GM12878 (cell line): ENCODE data around the gene EPHB1. TPM values are rescaled to one million over a fixed set of nuclear protein-coding genes. Genes with fewer than 3 reads are reported as not detected.

Experiments
- ATAC-seq: fragments of 200-7000 bp; cut with Tn5 transposase; 3 replicates; pipeline ENCODE4 v1.9.1; 2020; ENCODE audit warnings: mild to moderate bottlenecking, moderate library complexity
- BruUV-seq: library from RNA; stranded (reverse); fragments of 400-500 nt; replicated peaks from 2 replicates; lab custom pipeline; 2021; lab: Mats Ljungman, UMichigan
- CTCF ChIA-PET: fragments of 300-600 bp; sonication (Branson Sonifier 250); formaldehyde crosslinking; extraction: SDS; loops from one replicate; lab custom pipeline; 2021; ENCODE audit warnings: inconsistent platforms; lab: Yijun Ruan, JAX
- POLR2A ChIA-PET: fragments of 350-600 bp; formaldehyde crosslinking; extraction: SDS; loops from one replicate; lab custom pipeline; 2021; ENCODE audit warnings: inconsistent platforms; lab: Charles Lee
- RAD21 ChIA-PET: fragments of 300-600 bp; sonication (Branson Sonifier 250); formaldehyde crosslinking; loops from one replicate; lab custom pipeline; 2023; ENCODE audit warnings: antibody characterized with exemption; ENCODE audit not compliant: unreplicated experiment; lab: Charles Lee
- SMC1A ChIA-PET: fragments of 300-600 bp; sonication (Branson Sonifier 250); formaldehyde crosslinking; loops from one replicate; lab custom pipeline; 2023; ENCODE audit not compliant: unreplicated experiment, uncharacterized antibody; lab: Charles Lee
- DNase-seq: peaks from one replicate; pipeline ENCODE4 v3.0.0-alpha.2; 2011; ENCODE audit warnings: low read depth, low spot score
- FAIRE-seq: peaks from 3 replicates; lab custom pipeline; 2011; peaks lifted over from hg19 to GRCh38; lab: Jason Lieb, UNC
- H2AFZ ChIP-seq: 2 replicates; pipeline ENCODE4 v1.6.0; 2011; ENCODE audit warnings: low read depth, low read length, control low read depth; ENCODE audit not compliant: control insufficient read depth
- H3K27ac ChIP-seq: 2 replicates; pipeline ENCODE4 v1.5.1; 2011; ENCODE audit warnings: control low read depth; ENCODE audit not compliant: control insufficient read depth, insufficient read depth
- H3K27me3 ChIP-seq, 2 experiments: replicated peaks in 1 of 2; 2 replicates each; pipeline versions ENCODE4 v1.6.0 to v1.6.1; 2011; ENCODE audit warnings: low read length in 1 of 2; ENCODE audit not compliant: control insufficient read depth in 2 of 2, insufficient read depth in 2 of 2
- H3K36me3 ChIP-seq, 2 experiments: 2 replicates each; pipeline ENCODE4 v1.5.1; 2011; ENCODE audit warnings: low read length in 1 of 2; ENCODE audit not compliant: control insufficient read depth in 2 of 2, insufficient read depth in 2 of 2
- H3K4me1 ChIP-seq: 2 replicates; pipeline ENCODE4 v1.6.1; 2011; ENCODE audit warnings: mild to moderate bottlenecking, low read length, moderate library complexity, mixed read lengths; ENCODE audit not compliant: control insufficient read depth, insufficient read depth
- H3K4me2 ChIP-seq: 2 replicates; pipeline ENCODE4 v1.6.0; 2011; ENCODE audit warnings: control low read depth; ENCODE audit not compliant: control insufficient read depth, insufficient read depth
- H3K4me3 ChIP-seq: fragments of 200-600 bp; sonication (generic); 2 replicates; pipeline ENCODE4 v1.5.1; 2016
- H3K79me2 ChIP-seq: 2 replicates; pipeline ENCODE4 v1.6.0; 2011; ENCODE audit warnings: low read length; ENCODE audit not compliant: control insufficient read depth, insufficient read depth
- H3K9ac ChIP-seq: 2 replicates; pipeline ENCODE4 v1.8.0; 2011; ENCODE audit warnings: low read length, control low read depth, mixed read lengths; ENCODE audit not compliant: control insufficient read depth, insufficient read depth
- H3K9me3 ChIP-seq: replicated peaks from 3 replicates; pipeline ENCODE4 v1.5.1; 2011; ENCODE audit warnings: mild to moderate bottlenecking, low read length; ENCODE audit not compliant: control insufficient read depth, insufficient read depth
- H4K20me1 ChIP-seq: 2 replicates; pipeline ENCODE4 v1.6.0; 2011; ENCODE audit not compliant: control insufficient read depth, insufficient read depth
- BCLAF1 ChIP-seq: fragments of 450-650 bp; IDR thresholded peaks from 2 replicates; pipeline ENCODE4 v1.6.1; 2017; ENCODE audit warnings: antibody characterized with exemption, mild to moderate bottlenecking, moderate library complexity
- BRCA1 ChIP-seq: IDR thresholded peaks from 2 replicates; pipeline ENCODE4 v1.6.1; 2011; ENCODE audit warnings: low read depth, low read length, improper control_type of control experiment
- CBX3 ChIP-seq: fragments of 200-600 bp; sonication (generic); IDR thresholded peaks from 2 replicates; pipeline ENCODE4 v1.6.1; 2016; ENCODE audit warnings: low read depth, borderline replicate concordance
- EZH2 ChIP-seq: IDR thresholded peaks from 2 replicates; pipeline ENCODE4 v1.6.1; 2012; ENCODE audit warnings: low read depth, mild to moderate bottlenecking, control low read depth, inconsistent platforms, low read length, borderline replicate concordance; ENCODE audit not compliant: control insufficient read depth
- IRF5 ChIP-seq: fragments of 450-650 bp; IDR thresholded peaks from 2 replicates; pipeline ENCODE4 v1.6.1; 2017; ENCODE audit warnings: borderline replicate concordance
- MEF2A ChIP-seq: IDR thresholded peaks from 2 replicates; pipeline ENCODE4 v1.6.1; 2011; ENCODE audit warnings: low read depth, mild to moderate bottlenecking, low read length, moderate library complexity; ENCODE audit not compliant: insufficient read depth
- NRF1 ChIP-seq: conservative IDR thresholded peaks from 2 replicates; pipeline ENCODE4 v1.6.1; 2011; ENCODE audit warnings: mild to moderate bottlenecking, low read depth, low read length, improper control_type of control experiment
- PAX5 ChIP-seq: IDR thresholded peaks from 2 replicates; pipeline ENCODE4 v1.6.1; 2011; ENCODE audit warnings: low read depth, low read length, borderline replicate concordance
- RFX5 ChIP-seq: IDR thresholded peaks from 2 replicates; pipeline ENCODE4 v1.6.1; 2011; ENCODE audit warnings: low read depth, low read length, improper control_type of control experiment
- ZNF687 ChIP-seq: fragments of 450-650 bp; IDR thresholded peaks from 2 replicates; pipeline ENCODE4 v1.6.1; 2017; ENCODE audit warnings: mild to moderate bottlenecking, moderate library complexity
- WGBS: methylation state at CpG from one replicate; pipeline ENCODE4 v1.1.6; 2016; ENCODE audit warnings: low lambda C conversion rate; ENCODE audit not compliant: insufficient replicate concordance, insufficient coverage; ENCODE audit errors: missing lambda C conversion rate; 5-methylcytosine and 5-hydroxymethylcytosine counted together
- in situ Hi-C: fragments of 300-500 bp; cut with MboI; formaldehyde crosslinking; loops from 9 replicates; pipeline ENCODE4 v1.14.3; 2018; ENCODE audit warnings: mixed read lengths
- intact Hi-C: fragments of 100-400 bp; cut with micrococcal nuclease; formaldehyde crosslinking; loops from one replicate; pipeline ENCODE4 v1.14.2; 2022; ENCODE audit not compliant: unreplicated experiment
- polyA plus RNA-seq, 11 experiments: library from polyadenylated mRNA; depleted of rRNA in 4 of 11; unstranded in 6 of 11; stranded (reverse) in 5 of 11; fragments of >200 nt; fragmentation: Nextera tagmentation in 4 of 11; fragmentation: Illumina TruSeq in 1 of 11; extraction: Ambion mirVana in 4 of 11; extraction: Trizol in 1 of 11; gene quantifications; 1 replicate in 1 of 11; 2 replicates in 10 of 11; pipeline versions ENCODE4 v1.2.1 to v1.2.3, GENCODE V29; 2011 to 2016; ENCODE audit warnings: inconsistent platforms in 2 of 11, missing spikeins in 2 of 11, low read depth in 1 of 11
- total RNA-seq, 4 experiments: library from RNA; depleted of rRNA in 3 of 4; stranded (reverse); fragments of >200 nt in 3 of 4; fragmentation: Illumina TruSeq in 1 of 4; extraction: Trizol in 1 of 4; gene quantifications; 2 replicates each; pipeline versions ENCODE4 v1.2.1 to v1.2.3, GENCODE V29; 2013 to 2021
- TF ChIP-seq, protein P1 (sequence below): fragments of 450-650 bp; conservative IDR thresholded peaks from 2 replicates; pipeline ENCODE4 v1.6.1; 2017; ENCODE audit warnings: mild to moderate bottlenecking, moderate library complexity
- TF ChIP-seq, protein P2 (sequence below): IDR thresholded peaks from 2 replicates; pipeline ENCODE4 v1.6.1; 2011; ENCODE audit warnings: borderline replicate concordance, low read depth, mild to moderate bottlenecking, moderate library complexity, mixed read lengths, low read length; ENCODE audit not compliant: insufficient read depth; ENCODE audit errors: extremely low read length

The EPHB1 gene
- total and polyA plus RNA-seq, 10 of the 15 experiments (the other 5 are each of a cell fraction or from before 2014, with no cell fraction given), result 0.33 to 23.8 (median 1.2) TPM

DNA sequence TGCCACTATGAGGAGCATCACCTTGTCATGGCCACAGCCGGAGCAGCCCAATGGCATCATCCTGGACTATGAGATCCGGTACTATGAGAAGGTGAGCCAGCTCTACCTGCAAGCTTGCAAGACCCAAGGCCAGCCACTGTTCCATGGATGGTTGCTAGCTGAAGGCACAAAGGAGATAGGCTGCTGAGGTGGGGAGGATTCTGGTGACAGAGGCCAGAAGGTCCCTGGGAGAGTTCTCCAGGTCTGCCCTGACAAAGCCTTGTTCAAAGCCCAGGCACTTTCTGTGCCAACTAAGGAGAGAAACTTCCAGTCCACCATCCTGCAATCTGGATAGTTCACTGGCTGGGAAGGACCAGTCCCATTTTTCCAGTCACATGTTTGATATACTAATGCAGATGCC lies 359.1 kb downstream of the EPHB1 start:
- ATAC-seq (no peak), FAIRE-seq (no peak), DNase-seq (no peak)
- Histone ChIP-seq H3K4me3 (no peak overlapping the region), H3K79me2 (no peaks in the 10 kb centered on the region), H4K20me1 (no peaks in the 10 kb centered on the region), H3K9ac (no peak overlapping the region), H3K9me3 (no peaks in the 10 kb centered on the region), H3K36me3 (peaks cover 0 to 7% of the 10 kb centered on the region in 2 experiments; a peak in 3 of 4 replicates), H3K4me2 (no peak overlapping the region), H3K4me1 (no peaks in the 10 kb centered on the region), H3K27me3 (no peaks in the 10 kb centered on the region), H3K27ac (no peak overlapping the region), H2AFZ (no peak overlapping the region)
- POLR2A ChIA-PET, result no interaction called here
- no TSS peak for BruUV-seq
- in situ Hi-C loops (no loop called here), intact Hi-C loops (no loop called here)
- CTCF ChIA-PET, result no interaction called here
- RAD21 ChIA-PET, result no interaction called here
- 54% methylated on average over 2 of the region's 2 CpGs for WGBS
- SMC1A ChIA-PET, result interaction anchor here (0.8 kb wide), 1 partner anchor 83 kb away, joined by 3 read pairs; no protein-coding TSS in a partner anchor
- TF ChIP-seq PAX5 (no peak), MEF2A (no peak), NRF1 (no peak), ZNF687 (no peak), CBX3 (no peak), BCLAF1 (no peak), IRF5 (no peak), RFX5 (no peak), BRCA1 (no peak), EZH2 (no peak)
- TF ChIP-seq, protein P1, sequence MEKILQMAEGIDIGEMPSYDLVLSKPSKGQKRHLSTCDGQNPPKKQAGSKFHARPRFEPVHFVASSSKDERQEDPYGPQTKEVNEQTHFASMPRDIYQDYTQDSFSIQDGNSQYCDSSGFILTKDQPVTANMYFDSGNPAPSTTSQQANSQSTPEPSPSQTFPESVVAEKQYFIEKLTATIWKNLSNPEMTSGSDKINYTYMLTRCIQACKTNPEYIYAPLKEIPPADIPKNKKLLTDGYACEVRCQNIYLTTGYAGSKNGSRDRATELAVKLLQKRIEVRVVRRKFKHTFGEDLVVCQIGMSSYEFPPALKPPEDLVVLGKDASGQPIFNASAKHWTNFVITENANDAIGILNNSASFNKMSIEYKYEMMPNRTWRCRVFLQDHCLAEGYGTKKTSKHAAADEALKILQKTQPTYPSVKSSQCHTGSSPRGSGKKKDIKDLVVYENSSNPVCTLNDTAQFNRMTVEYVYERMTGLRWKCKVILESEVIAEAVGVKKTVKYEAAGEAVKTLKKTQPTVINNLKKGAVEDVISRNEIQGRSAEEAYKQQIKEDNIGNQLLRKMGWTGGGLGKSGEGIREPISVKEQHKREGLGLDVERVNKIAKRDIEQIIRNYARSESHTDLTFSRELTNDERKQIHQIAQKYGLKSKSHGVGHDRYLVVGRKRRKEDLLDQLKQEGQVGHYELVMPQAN, result no peak
- TF ChIP-seq, protein P2, sequence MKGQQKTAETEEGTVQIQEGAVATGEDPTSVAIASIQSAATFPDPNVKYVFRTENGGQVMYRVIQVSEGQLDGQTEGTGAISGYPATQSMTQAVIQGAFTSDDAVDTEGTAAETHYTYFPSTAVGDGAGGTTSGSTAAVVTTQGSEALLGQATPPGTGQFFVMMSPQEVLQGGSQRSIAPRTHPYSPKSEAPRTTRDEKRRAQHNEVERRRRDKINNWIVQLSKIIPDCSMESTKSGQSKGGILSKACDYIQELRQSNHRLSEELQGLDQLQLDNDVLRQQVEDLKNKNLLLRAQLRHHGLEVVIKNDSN, result no peak
